GM21381 (cell line): Measurements from ENCODE around the gene ZNRF2.
"Not testable (repeated sequence)": the region's sequence is repeated elsewhere in the genome, so short reads cannot be mapped to it uniquely, and the experiment has no call there.

Experiments
- ATAC-seq: cut with Tn5 transposase; IDR thresholded peaks from one replicate; pipeline ENCODE4 v1.9.1; 2021; ENCODE audit warnings: mild to moderate bottlenecking, moderate library complexity; ENCODE audit not compliant: unreplicated experiment

Gene ZNRF2

DNA sequence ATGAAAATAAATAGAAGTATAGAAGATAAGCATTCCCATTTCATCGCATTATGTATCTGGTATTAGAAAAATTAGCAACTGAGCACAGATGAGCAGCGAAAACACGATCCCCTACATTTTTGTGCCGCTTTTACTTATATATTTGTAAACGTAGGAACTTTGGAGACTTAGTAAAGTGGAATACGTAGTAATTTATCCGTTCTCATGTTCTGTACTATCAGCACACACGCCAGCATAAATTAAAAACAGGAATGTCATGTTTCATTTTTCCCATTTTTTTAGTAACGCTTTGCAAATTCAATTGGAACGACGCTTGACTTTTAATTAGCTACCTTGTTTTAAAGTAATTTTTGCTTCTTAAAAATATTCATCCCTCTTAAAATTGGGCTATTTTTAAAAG lies 2.4 kb downstream of the ZNRF2 start:
- ATAC-seq = no peak

DNA sequence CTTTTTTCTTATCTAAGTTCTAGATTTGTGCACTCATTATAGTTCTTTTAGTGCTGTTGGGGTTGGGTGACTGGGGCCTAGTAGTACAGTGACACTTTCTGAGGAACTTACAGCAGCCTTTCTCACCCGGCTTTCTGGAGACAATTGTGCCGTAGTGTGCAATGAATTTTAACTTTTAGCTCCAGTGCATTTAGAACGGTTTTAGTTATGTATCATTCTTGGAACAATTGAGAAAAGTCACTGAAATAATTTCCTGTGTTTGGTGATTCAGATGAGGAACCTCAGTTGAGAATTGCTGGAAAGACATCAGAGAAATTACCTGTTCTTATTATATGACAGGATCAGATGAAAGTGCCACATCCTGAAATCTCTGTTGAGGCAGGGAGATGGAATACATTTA lies 3.2 kb downstream of the ZNRF2 start:
- ATAC-seq = not testable (repeated sequence)

DNA sequence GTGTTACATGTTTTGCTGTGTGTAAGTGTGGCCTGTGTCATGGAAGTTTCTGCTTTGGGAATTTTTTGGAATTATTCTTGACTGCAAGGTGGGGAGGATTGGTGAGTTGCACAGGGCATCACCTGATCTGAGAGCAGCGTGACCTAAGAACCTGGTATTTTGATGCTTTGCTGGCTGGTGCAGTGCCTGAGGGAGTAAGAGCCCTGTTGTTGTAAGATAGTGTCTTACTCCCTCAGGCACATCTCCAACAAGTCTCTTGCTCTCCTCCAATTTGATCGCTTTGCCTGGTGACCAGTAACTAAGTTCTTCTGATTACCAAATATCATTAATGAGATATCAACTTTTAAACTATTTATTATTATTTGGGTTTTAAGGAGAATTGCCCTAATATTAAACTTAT lies 5.2 kb downstream of the ZNRF2 start:
- not testable (repeated sequence) for ATAC-seq

GRCh38 chr7:30290317-30290716 lies 5.9 kb downstream of the ZNRF2 start:
- not testable (repeated sequence) for ATAC-seq

GRCh38 chr7:30292416-30293038 lies 8.1 kb downstream of the ZNRF2 start:
- ATAC-seq = not testable (repeated sequence)

GRCh38 chr7:30296304-30296703 lies 11.9 kb downstream of the ZNRF2 start:
- ATAC-seq = not testable (repeated sequence)

DNA sequence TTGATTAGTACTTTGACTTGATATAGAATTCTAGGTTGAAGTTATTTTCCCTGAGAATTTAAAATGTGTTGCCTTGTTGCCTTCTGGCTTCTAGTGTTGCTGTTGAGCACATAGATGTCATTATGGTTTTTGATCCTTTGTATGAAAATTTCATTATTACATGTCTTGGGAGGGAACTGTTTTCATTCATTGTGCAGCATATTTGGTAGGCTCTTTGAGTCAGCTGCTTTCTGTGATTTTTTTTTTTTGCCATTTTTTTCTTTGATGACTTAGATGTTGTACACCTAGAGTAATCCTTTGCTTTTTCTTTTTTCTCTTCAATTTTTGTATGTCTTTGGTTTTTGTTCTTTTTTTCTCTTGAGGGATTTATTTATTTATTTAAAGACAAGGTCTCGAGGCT lies 13.1 kb downstream of the ZNRF2 start:
- ATAC-seq = not testable (repeated sequence)

GRCh38 chr7:30298409-30298808 lies 14.0 kb downstream of the ZNRF2 start:
- not testable (repeated sequence) for ATAC-seq

- ATAC-seq = no peak
Measured at GRCh38 chr7:30301751-30302150, 17.4 kb downstream of the ZNRF2 start.

DNA sequence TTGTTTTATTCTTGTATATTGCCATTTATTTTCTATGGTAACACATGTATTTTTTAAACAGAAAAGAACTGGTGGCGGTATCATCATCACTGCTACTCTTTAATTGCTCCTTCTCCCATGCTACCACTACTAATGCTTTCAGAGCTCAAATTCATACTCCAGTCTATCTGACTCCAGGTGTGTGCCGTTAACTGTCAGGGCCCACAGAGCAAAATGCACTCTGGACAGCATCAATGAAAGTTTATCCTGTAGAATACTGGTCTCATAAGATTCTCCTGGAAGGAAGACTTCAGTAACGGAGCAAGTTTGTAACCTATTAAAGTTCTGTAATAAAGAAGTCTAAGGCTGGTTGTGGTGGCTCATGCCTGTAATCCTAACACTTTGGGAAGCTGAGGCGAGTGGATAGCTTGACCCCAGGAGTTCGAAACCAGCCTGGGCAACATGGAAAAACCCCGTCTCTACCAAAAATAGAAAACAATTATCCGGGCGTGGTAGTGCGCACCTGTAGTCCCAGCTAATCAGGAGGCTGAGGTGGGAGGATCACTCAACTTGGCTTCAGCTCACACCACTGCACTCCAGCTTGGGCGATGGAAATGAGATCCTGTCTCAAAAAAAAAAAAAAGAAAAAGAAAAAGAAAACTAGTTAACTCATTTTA lies 18.4 kb downstream of the ZNRF2 start:
- ATAC-seq = no peak

DNA sequence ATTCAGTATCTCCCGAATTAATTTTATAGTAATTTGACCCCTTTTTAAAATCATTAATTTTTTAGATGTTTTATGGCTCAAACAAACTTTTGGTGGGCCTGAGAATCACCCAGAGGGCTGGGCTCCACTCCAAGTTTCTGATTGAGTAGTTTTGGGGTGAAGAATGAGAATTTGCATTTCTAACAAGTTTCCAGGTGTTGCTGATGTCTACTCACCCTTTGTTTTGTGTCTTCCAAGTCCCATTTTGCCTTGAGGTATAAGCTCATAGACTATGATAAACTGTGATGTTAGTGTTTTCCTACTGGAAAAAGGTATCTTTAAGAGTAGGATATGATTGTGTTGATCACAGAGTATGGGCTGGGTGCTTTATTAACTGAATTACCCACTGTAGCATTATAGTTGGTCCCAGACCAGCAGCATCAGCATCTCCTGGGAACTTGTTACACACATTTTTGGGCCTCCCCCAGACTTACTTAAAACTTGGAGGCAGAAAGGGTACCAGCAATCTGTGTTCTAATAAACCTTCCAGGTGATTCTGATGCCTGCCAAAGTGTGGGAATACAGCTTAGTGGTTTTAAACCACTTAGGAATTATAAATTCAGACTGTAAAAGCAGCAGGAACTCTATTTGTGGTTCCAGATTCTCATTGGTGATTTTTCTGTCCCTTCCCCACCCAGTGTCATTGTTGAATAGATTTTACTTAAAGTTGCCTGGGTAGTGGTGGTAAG lies 19.1 kb downstream of the ZNRF2 start:
- ATAC-seq = peak; percentile 68

GRCh38 chr7:30304177-30304884 lies 19.9 kb downstream of the ZNRF2 start:
- ATAC-seq = no peak

GRCh38 chr7:30306976-30307375 lies 22.6 kb downstream of the ZNRF2 start:
- no peak for ATAC-seq

- no peak for ATAC-seq
Measured at GRCh38 chr7:30308389-30308788, 24.0 kb downstream of the ZNRF2 start.

DNA sequence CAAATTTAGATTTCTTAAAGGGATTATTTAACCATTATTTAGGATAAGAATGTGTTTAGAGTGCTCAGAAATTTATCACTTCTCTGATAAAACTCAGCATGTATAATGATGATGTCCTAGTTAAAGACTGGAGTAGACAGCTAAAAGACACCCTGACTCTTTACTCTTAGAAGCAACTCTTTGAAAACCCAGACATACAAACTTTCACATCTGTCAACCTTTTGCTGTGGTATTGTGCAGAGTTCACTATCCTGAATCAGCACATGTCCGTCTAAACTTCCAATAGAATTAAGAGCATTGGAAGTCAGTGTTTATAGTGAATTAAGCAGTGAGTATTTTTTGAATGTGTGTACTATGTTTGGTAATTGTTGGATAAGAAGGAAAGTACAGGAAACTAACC lies 24.9 kb downstream of the ZNRF2 start:
- no peak for ATAC-seq

- ATAC-seq = no peak
Measured at GRCh38 chr7:30309842-30310435, 25.5 kb downstream of the ZNRF2 start.

GRCh38 chr7:30310674-30311362 lies 26.4 kb downstream of the ZNRF2 start:
- ATAC-seq = no peak

DNA sequence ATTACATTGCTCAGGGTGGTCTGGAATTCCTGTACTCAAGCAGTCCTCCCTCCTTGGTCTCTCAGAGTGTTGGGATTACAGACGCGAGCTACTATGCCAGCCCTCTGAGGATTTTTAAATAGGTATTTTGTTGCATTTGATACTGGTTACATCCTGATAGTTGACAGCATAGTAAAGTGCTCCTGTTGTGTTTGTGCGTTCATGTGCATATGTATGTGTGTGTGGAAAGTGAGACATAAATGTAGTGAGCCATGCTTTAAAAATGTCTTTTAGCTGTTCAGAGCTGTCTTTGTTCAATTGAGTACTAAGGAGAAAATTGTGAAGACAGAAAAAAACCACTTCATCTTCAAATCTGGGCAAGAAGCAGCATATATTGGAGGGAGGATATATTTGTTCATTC lies 27.8 kb downstream of the ZNRF2 start:
- ATAC-seq = no peak

DNA sequence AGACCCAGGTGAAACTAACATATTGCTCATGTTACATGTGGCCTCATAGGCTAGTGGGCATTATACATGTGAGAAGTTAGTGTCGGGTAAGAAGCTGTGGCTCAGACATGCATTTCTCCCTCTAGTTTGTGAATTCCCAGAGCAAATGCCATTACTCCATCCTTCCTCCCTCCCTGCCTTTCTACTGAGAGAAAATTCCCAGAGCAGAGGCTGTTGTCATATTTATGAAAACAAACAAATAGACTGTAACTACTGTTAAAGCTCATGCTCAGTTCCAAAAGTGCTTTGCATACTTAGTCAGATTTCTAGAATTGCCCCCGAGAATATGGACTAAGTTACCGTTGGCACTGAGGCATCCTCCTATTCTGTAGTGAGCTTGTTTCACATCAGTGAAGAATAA lies 29.0 kb downstream of the ZNRF2 start:
- ATAC-seq = no peak

GRCh38 chr7:30313793-30314192 lies 29.4 kb downstream of the ZNRF2 start:
- no peak for ATAC-seq

DNA sequence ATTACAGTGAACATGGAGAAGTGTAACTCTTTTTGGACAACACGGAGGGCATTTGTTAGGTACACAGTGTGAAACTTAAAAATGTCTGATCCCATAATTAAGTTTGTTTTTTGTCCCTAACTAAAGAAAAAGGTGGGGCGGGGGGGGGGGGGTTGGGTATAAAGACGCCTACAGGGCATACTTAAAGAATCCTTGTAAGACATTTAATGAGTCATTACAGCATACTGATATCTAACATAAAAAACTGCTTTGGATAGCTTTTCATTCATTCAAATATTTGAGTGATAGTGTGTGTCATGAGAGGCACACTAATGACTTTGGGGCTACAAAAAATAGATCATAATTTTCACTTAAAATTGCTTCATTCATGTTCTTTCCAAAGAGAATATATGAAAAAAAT lies 31.2 kb downstream of the ZNRF2 start:
- no peak for ATAC-seq
